ENCODE measurements around the gene CEMIP2. TPM values are rescaled to one million over a fixed set of nuclear protein-coding genes. Genes with fewer than 3 reads are reported as not detected.

Gene CEMIP2
- total RNA-seq, 1 experiment from 2014 or later, result 14.8 TPM

- Histone ChIP-seq H3K27ac (ENCODE audit: low read length) (no peak overlapping the region), H3K36me3 (ENCODE audit: control insufficient read depth, insufficient read depth, low read length) (no peaks in the 10 kb centered on the region), H3K27me3 (ENCODE audit: control insufficient read depth, insufficient read depth, low read length) (no peaks in the 10 kb centered on the region), H3K9me3 (ENCODE audit: control insufficient read depth, insufficient read depth, low read depth, low read length) (no peaks in the 10 kb centered on the region), H3K4me3 (ENCODE audit: low read depth in 2 of 2, low read length in 2 of 2) (no peak overlapping the region), H3K4me1 (ENCODE audit: control insufficient read depth, insufficient read depth, low read length) (no peaks in the 10 kb centered on the region)
- BruUV-seq (replicated peaks), result no TSS peak
- TF ChIP-seq SIN3A (IDR thresholded peaks at IDR 0.05; ENCODE audit: borderline replicate concordance, insufficient read depth, low read depth, low read length) (no peak), REST (IDR thresholded peaks at IDR 0.05; ENCODE audit: insufficient read depth in 1 of 2, low read depth in 2 of 2, low read length in 1 of 2) (no peak), CTCF (IDR thresholded peaks at IDR 0.05) (no peak), TCF7L2 (IDR thresholded peaks at IDR 0.05; ENCODE audit: low read depth, low read length) (no peak), POLR2AphosphoS5 (IDR thresholded peaks at IDR 0.05; ENCODE audit: low read depth, low read length) (no peak)
- intact Hi-C loops (cut with micrococcal nuclease; ENCODE audit: unreplicated experiment), result no loop called here
- DNase-seq (ENCODE audit: low read depth, low spot score) (no peak), ATAC-seq (no peak)
- in situ Hi-C loops (cut with HindIII; ENCODE audit: low pct_unique_long_range_greater_than_20kb, low sequenced_read_pairs), result no loop called here
- CTCF ChIA-PET, result interaction anchor here (0.7 kb wide), 1 partner anchor 479 kb away, joined by 3 read pairs; no protein-coding TSS in a partner anchor
- POLR2A ChIA-PET, result interaction anchor here (0.6 kb wide), 1 partner anchor 27 kb away, joined by 3 read pairs; no protein-coding TSS in a partner anchor
Measured at GRCh38 chr9:71793386-71794105, 25.2 kb upstream of the CEMIP2 start.

GRCh38 chr9:71791875-71792274 lies 23.6 kb upstream of the CEMIP2 start:
- H3K36me3 ChIP-seq (ENCODE audit: control insufficient read depth, insufficient read depth, low read length), result no peaks in the 10 kb centered on the region
- no peaks in the 10 kb centered on the region for H3K9me3 ChIP-seq (ENCODE audit: control insufficient read depth, insufficient read depth, low read depth, low read length)
- BruUV-seq (replicated peaks), result no TSS peak
- TF ChIP-seq POLR2AphosphoS5 (IDR thresholded peaks at IDR 0.05; ENCODE audit: low read depth, low read length) (no peak), CTCF (IDR thresholded peaks at IDR 0.05) (no peak), SIN3A (IDR thresholded peaks at IDR 0.05; ENCODE audit: borderline replicate concordance, insufficient read depth, low read depth, low read length) (no peak), REST (IDR thresholded peaks at IDR 0.05; ENCODE audit: insufficient read depth in 1 of 2, low read depth in 2 of 2, low read length in 1 of 2) (no peak), TCF7L2 (IDR thresholded peaks at IDR 0.05; ENCODE audit: low read depth, low read length) (no peak)
- CTCF ChIA-PET, result no interaction called here
- in situ Hi-C loops (cut with HindIII; ENCODE audit: low pct_unique_long_range_greater_than_20kb, low sequenced_read_pairs), result no loop called here
- H3K27me3 ChIP-seq (ENCODE audit: control insufficient read depth, insufficient read depth, low read length), result no peaks in the 10 kb centered on the region
- no peak for DNase-seq (ENCODE audit: low read depth, low spot score)
- H3K4me3 ChIP-seq (ENCODE audit: low read depth in 2 of 2, low read length in 2 of 2), result no peak overlapping the region
- no peak for ATAC-seq
- POLR2A ChIA-PET, result no interaction called here
- intact Hi-C loops (cut with micrococcal nuclease; ENCODE audit: unreplicated experiment), result no loop called here
- H3K4me1 ChIP-seq (ENCODE audit: control insufficient read depth, insufficient read depth, low read length), result no peaks in the 10 kb centered on the region
- H3K27ac ChIP-seq (ENCODE audit: low read length), result no peak overlapping the region

Measured in Panc1 (cell line).